Heart left ventricle (tissue), 16 donors: ENCODE data around the gene TXNDC12. TPM values are rescaled to one million over a fixed set of nuclear protein-coding genes. Genes with fewer than 3 reads are reported as not detected.

ENCODE experiments used
- ATAC-seq, 4 donors: fragments of 200-7000 bp; cut with Tn5 transposase; one replicate each; pipeline ENCODE4 v1.9.1; 2020 to 2022; ENCODE audit warnings: moderate library complexity in 4 of 4, mild to moderate bottlenecking in 3 of 4, moderate number of reproducible peaks in 1 of 4
- DNase-seq, 5 donors: peaks; one replicate each; pipeline ENCODE4 v3.0.0-alpha.2; 2020
- H3K27ac ChIP-seq, 12 donors: fragments of 200-600 bp; sonication (generic) in 4 of 12; one replicate each; pipeline versions ENCODE4 v1.5.0 to v1.8.0; 2016 to 2022; ENCODE audit warnings: mild to moderate bottlenecking in 2 of 12
- H3K27me3 ChIP-seq, 9 donors: fragments of 200-600 bp; sonication (generic) in 2 of 9; one replicate each; pipeline versions ENCODE4 v1.5.1 to v1.8.0; 2016 to 2022; ENCODE audit warnings: mild to moderate bottlenecking in 3 of 9
- H3K36me3 ChIP-seq, 9 donors: fragments of 200-600 bp; sonication (generic) in 2 of 9; one replicate each; pipeline versions ENCODE4 v1.5.0 to v1.8.0; 2018 to 2022; ENCODE audit warnings: mild to moderate bottlenecking in 2 of 9
- H3K4me1 ChIP-seq, 12 donors: fragments of 200-600 bp; sonication (generic) in 4 of 12; one replicate each; pipeline versions ENCODE4 v1.5.0 to v1.8.0; 2016 to 2022; ENCODE audit warnings: mild to moderate bottlenecking in 3 of 12
- H3K4me3 ChIP-seq, 12 donors: fragments of 200-600 bp; sonication (generic) in 4 of 12; one replicate each; pipeline versions ENCODE4 v1.5.0 to v1.8.0; 2017 to 2022; ENCODE audit warnings: mild to moderate bottlenecking in 9 of 12, moderate library complexity in 4 of 12
- H3K9me3 ChIP-seq, 12 donors: fragments of 200-600 bp; sonication (generic) in 4 of 12; one replicate each; pipeline versions ENCODE4 v1.5.0 to v1.8.0; 2016 to 2022; ENCODE audit warnings: mild to moderate bottlenecking in 1 of 12
- CTCF ChIP-seq, 12 donors: fragments of 200-600 bp; sonication (generic) in 4 of 12; IDR thresholded peaks; one replicate each; pipeline versions ENCODE4 v1.5.0 to v1.8.0; 2018 to 2022; ENCODE audit warnings: antibody characterized with exemption in 12 of 12, mild to moderate bottlenecking in 5 of 12
- POLR2A ChIP-seq, 2 donors: fragments of 450-650 bp; IDR thresholded peaks; one replicate each; pipeline ENCODE4 v1.6.1; 2017; ENCODE audit warnings: antibody characterized with exemption in 2 of 2, mild to moderate bottlenecking in 2 of 2, moderate library complexity in 2 of 2
- WGBS, 4 donors: extraction: QIAGEN DNeasy Blood & Tissue Kit in 2 of 4; methylation state at CpG; one replicate each; pipeline versions ENCODE4 v1.1.5 to v1.1.7; 2013 to 2018; 5-methylcytosine and 5-hydroxymethylcytosine counted together
- intact Hi-C, 10 donors: fragments of 100-400 bp; cut with DNase I; formaldehyde crosslinking; loops; one replicate each; pipeline versions ENCODE4 v1.11.1 to v1.14.2; 2022
- polyA plus RNA-seq, 2 donors: library from polyadenylated mRNA; stranded (reverse); fragments of 200-250 nt; gene quantifications; one replicate each; pipeline ENCODE4 v1.2.3, GENCODE V29; 2013
- total RNA-seq, 9 donors: library from RNA; depleted of rRNA in 2 of 9; stranded (reverse); fragments of >200 nt in 2 of 9; fragmentation: NEBNext Ultra II Directional in 3 of 9; extraction: Animal tissue kit (Norgen Biotek cat#: 25700) in 3 of 9; gene quantifications; one replicate each; pipeline versions ENCODE4 v1.1.0 to v1.2.4, GENCODE V29; 2016 to 2023
- donor health status: ischemic (EF 13 %, LVEDD 7.1; RV severe dilation, severe dysfunction).
- donor health status: healthy with polysubstance abuse.
- donor health status: DM: no; HTN: yes; CAD: no.
- donor health status: DM: no; HTN: no; CAD: no.
- donor health status: ischemic (EF 25% LVEDD 6.9; RV normal size, moderate dysfunction).
- donor health status: ischemic (EF 25% LVEDD 5.7; RV mildly dilated, moderate dysfunction).
- donor health status: healthy.
- donor health status: DM: yes; HTN: yes; CAD: no.
- donor health status: ischemic (EF 35%, LVEDD 5.7; RV mildly dilated, moderate dysfunction).
- donor health status: nonischemic (EF 11% LVEDD 7.7; RV severe dilation, severe dysfunction).
- donor health status: DM: yes; HTN: yes; CAD: no.
- donor health status: PGD.
- donor health status: ischemic (EF 29% LVEDD 5.4; RV normal size, mild dysfunction).
- donor health status: nonischemic (EF 23%, LVEDD 6.1; RV moderate dilation, normal function).

TXNDC12 gene
- total and polyA plus RNA-seq, 11 donors, result 7.7 to 42.9 (median 26.2) TPM

GRCh38 chr1:52041551-52042185 lies 13.3 kb downstream of the TXNDC12 start:
- WGBS, 4 donors, result 92 to 97% (median 95%) methylated on average over 4 of the region's 4 CpGs
- H3K4me3 ChIP-seq, result no peak overlapping the region
- no peaks in the 10 kb centered on the region for H3K27me3 ChIP-seq
- no peaks in the 10 kb centered on the region for H3K9me3 ChIP-seq
- DNase-seq, result no peak
- H3K27ac ChIP-seq, result no peak overlapping the region
- ATAC-seq, result no peak
- H3K36me3 ChIP-seq, result peaks cover 0 to 51% (median 43%) of the 10 kb centered on the region in 9 donors
- H3K4me1 ChIP-seq, result no peaks in the 10 kb centered on the region
- TF ChIP-seq POLR2A (IDR thresholded peaks at IDR 0.05) (no peak), CTCF (IDR thresholded peaks at IDR 0.05) (no peak)
- intact Hi-C loops, result no loop called here

GRCh38 chr1:52037909-52038308 lies 17.1 kb downstream of the TXNDC12 start:
- intact Hi-C loops, result no loop called here
- H3K27ac ChIP-seq, result no peak overlapping the region
- no peak for ATAC-seq
- H3K27me3 ChIP-seq, result no peaks in the 10 kb centered on the region
- no peaks in the 10 kb centered on the region for H3K9me3 ChIP-seq
- H3K36me3 ChIP-seq, result peaks cover 0 to 60% (median 45%) of the 10 kb centered on the region in 9 donors
- TF ChIP-seq POLR2A (IDR thresholded peaks at IDR 0.05), result no peak
- TF ChIP-seq CTCF (IDR thresholded peaks at IDR 0.05), result no peak
- H3K4me3 ChIP-seq, result no peak overlapping the region
- WGBS, 4 donors, result 89 to 93% (median 91%) methylated on average over 1 of the region's 1 CpG
- peaks cover 0 to 9% (median 4%) of the 10 kb centered on the region in 12 donors for H3K4me1 ChIP-seq
- DNase-seq, result no peak

GRCh38 chr1:52037402-52037814 lies 17.6 kb downstream of the TXNDC12 start:
- no peak overlapping the region for H3K27ac ChIP-seq
- intact Hi-C loops, result no loop called here
- ATAC-seq, result no peak
- WGBS, 4 donors, result 76 to 89% (median 83%) methylated on average over 5 of the region's 5 CpGs
- H3K4me3 ChIP-seq, result no peak overlapping the region
- H3K4me1 ChIP-seq, result peaks cover under 1 to 14% (median 9%) of the 10 kb centered on the region in 12 donors
- no peak for DNase-seq
- no peak for TF ChIP-seq CTCF (IDR thresholded peaks at IDR 0.05)
- TF ChIP-seq POLR2A (IDR thresholded peaks at IDR 0.05), result no peak
- no peaks in the 10 kb centered on the region for H3K9me3 ChIP-seq
- peaks cover 0 to 60% (median 45%) of the 10 kb centered on the region in 9 donors for H3K36me3 ChIP-seq
- no peaks in the 10 kb centered on the region for H3K27me3 ChIP-seq

- Histone ChIP-seq H3K9me3 (no peaks in the 10 kb centered on the region), H3K4me1 (peaks cover 4 to 38% (median 19%) of the 10 kb centered on the region in 12 donors), H3K36me3 (peaks cover 0 to 36% (median 16%) of the 10 kb centered on the region in 9 donors), H3K4me3 (peak overlapping the region in 11 of 12 donors; percentile 66 to 95 (median 80)), H3K27ac (peak overlapping the region in 11 of 12 donors; percentile 68 to 94 (median 84)), H3K27me3 (no peaks in the 10 kb centered on the region)
- 96 to 97% (median 97%) methylated on average over 2 of the region's 2 CpGs for WGBS, 4 donors
- intact Hi-C loops, result no loop called here
- ATAC-seq (no peak), DNase-seq (no peak)
- TF ChIP-seq CTCF (IDR thresholded peaks at IDR 0.05), result no peak
- TF ChIP-seq POLR2A (IDR thresholded peaks at IDR 0.05), result no peak
These were observed 21.0 kb downstream of the TXNDC12 start for GRCh38 chr1:52034050-52034384.
